Loucy (cell line): ENCODE data around the gene SPPL2C.

ENCODE experiments used
- EZH2phosphoT487 ChIP-seq: fragments of 200-600 bp; IDR thresholded peaks from 2 replicates; pipeline ENCODE4 v1.6.1; 2018; ENCODE audit warnings: antibody characterized with exemption, mild to moderate bottlenecking, moderate library complexity, borderline replicate concordance
- TF ChIP-seq, protein P1 (sequence below): fragments of 200-600 bp; sonication (generic); conservative IDR thresholded peaks from 2 replicates; pipeline ENCODE4 v1.5.1; 2014; ENCODE audit warnings: mild to moderate bottlenecking, antibody characterized with exemption, low read length

- TF ChIP-seq, protein P1, sequence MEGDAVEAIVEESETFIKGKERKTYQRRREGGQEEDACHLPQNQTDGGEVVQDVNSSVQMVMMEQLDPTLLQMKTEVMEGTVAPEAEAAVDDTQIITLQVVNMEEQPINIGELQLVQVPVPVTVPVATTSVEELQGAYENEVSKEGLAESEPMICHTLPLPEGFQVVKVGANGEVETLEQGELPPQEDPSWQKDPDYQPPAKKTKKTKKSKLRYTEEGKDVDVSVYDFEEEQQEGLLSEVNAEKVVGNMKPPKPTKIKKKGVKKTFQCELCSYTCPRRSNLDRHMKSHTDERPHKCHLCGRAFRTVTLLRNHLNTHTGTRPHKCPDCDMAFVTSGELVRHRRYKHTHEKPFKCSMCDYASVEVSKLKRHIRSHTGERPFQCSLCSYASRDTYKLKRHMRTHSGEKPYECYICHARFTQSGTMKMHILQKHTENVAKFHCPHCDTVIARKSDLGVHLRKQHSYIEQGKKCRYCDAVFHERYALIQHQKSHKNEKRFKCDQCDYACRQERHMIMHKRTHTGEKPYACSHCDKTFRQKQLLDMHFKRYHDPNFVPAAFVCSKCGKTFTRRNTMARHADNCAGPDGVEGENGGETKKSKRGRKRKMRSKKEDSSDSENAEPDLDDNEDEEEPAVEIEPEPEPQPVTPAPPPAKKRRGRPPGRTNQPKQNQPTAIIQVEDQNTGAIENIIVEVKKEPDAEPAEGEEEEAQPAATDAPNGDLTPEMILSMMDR = no peak
- no peak for TF ChIP-seq EZH2phosphoT487
Observed at GRCh38 chr17:45850468-45850867, 5.8 kb downstream of the SPPL2C start.
